PC-9 (cell line): ENCODE measurements around the gene RAP2A. TPM values are rescaled to one million over a fixed set of nuclear protein-coding genes. Genes with fewer than 3 reads are reported as not detected.

Experiments
- BruUV-seq: library from RNA; stranded (reverse); fragments of 400-500 nt; replicated peaks from 2 replicates; lab custom pipeline; 2021; lab: Mats Ljungman, UMichigan
- CTCF ChIA-PET: fragments of 300-600 bp; sonication (Branson Sonifier 250); formaldehyde crosslinking; loops from one replicate; lab custom pipeline; 2022; ENCODE audit warnings: antibody characterized with exemption; lab: Charles Lee
- POLR2A ChIA-PET: fragments of 300-600 bp; sonication (Branson Sonifier 250); formaldehyde crosslinking; loops from one replicate; lab custom pipeline; 2022; ENCODE audit warnings: antibody characterized with exemption; ENCODE audit not compliant: unreplicated experiment; lab: Charles Lee
- DNase-seq, 2 experiments: peaks; one replicate each; pipeline versions ENCODE4 v3.0.0 to v3.0.0-alpha.2; 2015 to 2022; ENCODE audit warnings: mixed read lengths in 1 of 2
- H2AFZ ChIP-seq: fragments of 200-600 bp; sonication (generic); 2 replicates; pipeline ENCODE4 v1.8.1; 2017; ENCODE audit warnings: antibody characterized with exemption
- H3F3A ChIP-seq: fragments of 200-600 bp; sonication (generic); 2 replicates; pipeline ENCODE4 v1.8.1; 2017; ENCODE audit warnings: antibody characterized with exemption, mild to moderate bottlenecking, low read depth; ENCODE audit not compliant: insufficient read depth
- H3K27ac ChIP-seq: fragments of 200-600 bp; sonication (generic); 2 replicates; pipeline ENCODE4 v1.6.1; 2016; ENCODE audit warnings: mixed run types
- H3K27me3 ChIP-seq: fragments of 200-600 bp; sonication (generic); 2 replicates; pipeline ENCODE4 v1.6.1; 2016; ENCODE audit warnings: low read depth, mixed run types; ENCODE audit not compliant: insufficient read depth
- H3K36me3 ChIP-seq: fragments of 200-600 bp; sonication (generic); 2 replicates; pipeline ENCODE4 v1.6.1; 2016; ENCODE audit warnings: low read depth, mixed run types
- H3K4me1 ChIP-seq: fragments of 200-600 bp; sonication (generic); replicated peaks from 2 replicates; pipeline ENCODE4 v1.6.1; 2016; ENCODE audit warnings: mixed run types; ENCODE audit not compliant: insufficient read depth
- H3K4me2 ChIP-seq: fragments of 200-600 bp; sonication (generic); 2 replicates; pipeline ENCODE4 v1.6.1; 2017; ENCODE audit warnings: mixed run types
- H3K4me3 ChIP-seq: fragments of 200-600 bp; sonication (generic); 2 replicates; pipeline ENCODE4 v1.6.1; 2016; ENCODE audit warnings: mixed run types
- H3K79me2 ChIP-seq: fragments of 200-600 bp; sonication (generic); 2 replicates; pipeline ENCODE4 v1.6.1; 2017; ENCODE audit warnings: low read depth, mixed run types
- H3K9me2 ChIP-seq: fragments of 200-600 bp; sonication (generic); 2 replicates; pipeline ENCODE4 v1.8.1; 2017; ENCODE audit warnings: mild to moderate bottlenecking; ENCODE audit not compliant: insufficient read depth
- H3K9me3 ChIP-seq: fragments of 200-600 bp; sonication (generic); 2 replicates; pipeline ENCODE4 v1.8.1; 2016; ENCODE audit warnings: low read depth; ENCODE audit not compliant: insufficient read depth
- H4K20me1 ChIP-seq: fragments of 200-600 bp; sonication (generic); 2 replicates; pipeline ENCODE4 v1.8.1; 2017; ENCODE audit not compliant: insufficient read depth
- CTCF ChIP-seq: fragments of 200-600 bp; sonication (generic); conservative IDR thresholded peaks from 2 replicates; pipeline ENCODE4 v1.6.1; 2017; ENCODE audit warnings: mixed run types, antibody characterized with exemption, mild to moderate bottlenecking, moderate library complexity
- EZH2 ChIP-seq: fragments of 200-600 bp; sonication (generic); IDR thresholded peaks from 2 replicates; pipeline ENCODE4 v1.8.0; 2017; ENCODE audit warnings: antibody characterized with exemption, low read depth
- intact Hi-C: fragments of 100-400 bp; cut with micrococcal nuclease; formaldehyde crosslinking; loops from one replicate; pipeline ENCODE4 v1.10.0; 2022; ENCODE audit not compliant: unreplicated experiment
- total RNA-seq: library from RNA; stranded (reverse); gene quantifications from 2 replicates; pipeline ENCODE4 v1.2.3, GENCODE V29; 2021

RAP2A gene
- total RNA-seq, 1 experiment from 2014 or later = 21.5 TPM

DNA sequence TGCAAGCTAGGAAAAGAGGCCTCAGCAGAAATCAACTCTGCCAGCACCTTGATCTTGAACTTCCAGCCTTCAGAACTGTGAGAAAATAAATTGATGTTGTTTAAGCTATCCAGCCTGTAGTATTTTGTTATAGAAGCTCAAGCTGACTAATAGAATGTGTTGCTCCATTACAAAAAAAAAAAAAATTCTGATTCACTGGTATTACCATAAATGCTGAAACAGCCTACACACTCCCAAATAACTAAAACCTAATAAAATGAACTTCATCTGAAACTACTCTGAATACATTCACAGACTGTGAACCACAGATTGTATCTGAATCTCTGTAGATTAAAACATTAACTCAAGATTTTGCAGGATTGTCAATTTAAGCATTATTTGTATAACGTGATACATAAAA lies 49.5 kb downstream of the RAP2A start:
- H3K27me3 ChIP-seq = no peaks in the 10 kb centered on the region
- peaks cover 13% of the 10 kb centered on the region; the same call in 1 of the 2 replicates for H3K9me2 ChIP-seq
- H3K4me3 ChIP-seq = no peak overlapping the region
- H4K20me1 ChIP-seq = no peaks in the 10 kb centered on the region
- H3K9me3 ChIP-seq = no peaks in the 10 kb centered on the region
- no TSS peak for BruUV-seq
- H3K4me1 ChIP-seq = no peaks in the 10 kb centered on the region
- no peak overlapping the region for H3K27ac ChIP-seq
- TF ChIP-seq EZH2 = no peak
- no peak for TF ChIP-seq CTCF
- H3F3A ChIP-seq = no peaks in the 10 kb centered on the region
- no peaks in the 10 kb centered on the region for H3K36me3 ChIP-seq
- H3K4me2 ChIP-seq = no peak overlapping the region
- peak in 1 of 2 experiments; percentile 27 for DNase-seq
- no peaks in the 10 kb centered on the region for H3K79me2 ChIP-seq
- ChIA-PET CTCF (no interaction called here), POLR2A (no interaction called here)
- intact Hi-C loops = no loop called here
- H2AFZ ChIP-seq = no peak overlapping the region

GRCh38 chr13:97484301-97484700 lies 50.3 kb downstream of the RAP2A start:
- ChIA-PET CTCF (no interaction called here), POLR2A (no interaction called here)
- peak in 1 of 2 experiments; percentile 2 for DNase-seq
- 0 out of 2 replicates have a peak, but pooled peaks cover 13% of the 10 kb centered on the region for H3K9me2 ChIP-seq
- H2AFZ ChIP-seq = no peak overlapping the region
- H3K79me2 ChIP-seq = no peaks in the 10 kb centered on the region
- H3K27me3 ChIP-seq = no peaks in the 10 kb centered on the region
- no peaks in the 10 kb centered on the region for H3F3A ChIP-seq
- no peak overlapping the region for H3K4me2 ChIP-seq
- intact Hi-C loops = no loop called here
- H3K4me1 ChIP-seq = no peaks in the 10 kb centered on the region
- no peaks in the 10 kb centered on the region for H4K20me1 ChIP-seq
- H3K9me3 ChIP-seq = no peaks in the 10 kb centered on the region
- TF ChIP-seq EZH2 = no peak
- no peak for TF ChIP-seq CTCF
- BruUV-seq = no TSS peak
- no peak overlapping the region for H3K4me3 ChIP-seq
- H3K36me3 ChIP-seq = no peaks in the 10 kb centered on the region
- no peak overlapping the region for H3K27ac ChIP-seq

- H3K79me2 ChIP-seq = no peaks in the 10 kb centered on the region
- TF ChIP-seq EZH2 (no peak), CTCF (no peak)
- ChIA-PET POLR2A (no interaction called here), CTCF (no interaction called here)
- no peak overlapping the region for H3K4me2 ChIP-seq
- intact Hi-C loops = no loop called here
- H2AFZ ChIP-seq = no peak overlapping the region
- H3K27ac ChIP-seq = no peak overlapping the region
- H3F3A ChIP-seq = no peaks in the 10 kb centered on the region
- peak in 1 of 2 experiments; percentile 2 for DNase-seq
- H3K4me3 ChIP-seq = no peak overlapping the region
- no peaks in the 10 kb centered on the region for H4K20me1 ChIP-seq
- no peaks in the 10 kb centered on the region for H3K9me3 ChIP-seq
- 0 out of 2 replicates have a peak, but pooled peaks cover 13% of the 10 kb centered on the region for H3K9me2 ChIP-seq
- no peaks in the 10 kb centered on the region for H3K27me3 ChIP-seq
- no peaks in the 10 kb centered on the region for H3K36me3 ChIP-seq
- H3K4me1 ChIP-seq = no peaks in the 10 kb centered on the region
- BruUV-seq = no TSS peak
Observed at GRCh38 chr13:97485320-97485719, 51.4 kb downstream of the RAP2A start.
